SK-N-MC (cell line): ENCODE results near the gene SLC39A11.
"Not testable (repeated sequence)": the region's sequence is repeated elsewhere in the genome, so short reads cannot be mapped to it uniquely, and the experiment has no call there.

Source experiments
- DNase-seq: peaks from one replicate; pipeline ENCODE4 v3.0.0-alpha.2; 2011; ENCODE audit warnings: low read depth, low spot score
- H3K27ac ChIP-seq: fragments of 200-600 bp; sonication (generic); 2 replicates; pipeline ENCODE4 v1.5.1; 2016; ENCODE audit warnings: mixed run types
- H3K36me3 ChIP-seq: fragments of 200-600 bp; sonication (generic); 2 replicates; pipeline ENCODE4 v1.6.1; 2017; ENCODE audit warnings: antibody characterized with exemption, low read length, mixed read lengths; ENCODE audit not compliant: insufficient read depth
- H3K4me3 ChIP-seq: fragments of 200-600 bp; sonication (generic); 2 replicates; pipeline ENCODE4 v1.5.1; 2016
- H3K9ac ChIP-seq: fragments of 200-600 bp; sonication (generic); 2 replicates; pipeline ENCODE4 v1.8.0; 2017; ENCODE audit warnings: mixed run types, mixed read lengths; ENCODE audit not compliant: insufficient read length
- H3K9me3 ChIP-seq: fragments of 200-600 bp; sonication (generic); 2 replicates; pipeline ENCODE4 v1.6.1; 2017; ENCODE audit warnings: low read depth, mild to moderate bottlenecking, antibody characterized with exemption, low read length, moderate library complexity, mixed read lengths
- EZH2 ChIP-seq: fragments of 200-600 bp; sonication (generic); IDR thresholded peaks from one replicate; pipeline ENCODE4 v1.6.1; 2017; ENCODE audit warnings: antibody characterized with exemption
- FOXP2 ChIP-seq: optimal IDR thresholded peaks from 2 replicates; pipeline ENCODE3; 2011; ENCODE audit warnings: mild to moderate bottlenecking, moderate library complexity; ENCODE audit not compliant: insufficient read depth; ENCODE audit errors: extremely low read length, control extremely low read depth
- POLR2AphosphoS5 ChIP-seq: IDR thresholded peaks from 2 replicates; pipeline ENCODE4 v1.6.1; 2012; ENCODE audit warnings: mild to moderate bottlenecking, low read depth, low read length, borderline replicate concordance

SLC39A11 gene

DNA sequence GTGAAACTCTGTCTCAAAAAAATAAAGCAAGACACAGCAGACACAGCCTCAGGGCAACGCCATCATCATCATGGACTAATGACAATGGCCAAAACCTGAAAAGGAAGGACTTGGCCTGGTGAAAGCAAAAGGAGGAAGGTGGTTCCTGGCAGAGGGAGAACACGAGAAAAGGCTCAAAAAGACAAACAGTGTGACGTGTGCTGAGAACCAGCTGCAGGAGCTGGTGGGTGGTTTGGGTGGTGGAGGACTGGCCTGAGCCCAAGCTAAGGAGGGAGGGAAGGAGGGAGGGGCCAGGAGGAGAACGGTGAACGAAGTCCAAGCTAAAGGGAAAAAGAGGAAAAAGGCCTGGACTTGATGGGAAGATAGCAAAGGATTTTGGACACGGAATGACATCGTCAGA, 85.1 kb downstream of the SLC39A11 start:
- no peak overlapping the region for H3K9ac ChIP-seq
- no peak overlapping the region for H3K4me3 ChIP-seq
- no peaks in the 10 kb centered on the region for H3K9me3 ChIP-seq
- no peaks in the 10 kb centered on the region for H3K36me3 ChIP-seq
- H3K27ac ChIP-seq: no peak overlapping the region
- no peak for DNase-seq
- TF ChIP-seq FOXP2 (no peak), EZH2 (no peak), POLR2AphosphoS5 (no peak)

DNA sequence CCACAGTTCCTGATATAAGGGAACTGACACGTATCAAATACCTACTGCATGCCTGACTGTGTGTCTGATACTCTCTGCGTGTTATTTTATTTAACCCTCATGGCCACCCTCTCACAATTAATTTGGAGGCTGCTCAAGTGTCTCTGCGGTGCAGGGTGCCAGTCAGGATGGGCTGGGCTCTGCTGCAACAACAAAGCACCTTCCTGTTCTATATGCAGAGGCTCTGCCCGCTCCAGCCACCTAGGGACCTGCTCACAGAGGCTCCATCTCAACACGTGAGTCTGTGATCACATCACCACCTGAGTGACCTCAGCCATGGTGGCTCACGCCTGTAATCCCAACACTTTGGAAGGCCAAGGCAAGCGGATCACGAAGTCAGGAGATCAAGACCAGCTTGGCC, 87.1 kb downstream of the SLC39A11 start:
- TF ChIP-seq FOXP2 (no peak), POLR2AphosphoS5 (no peak), EZH2 (no peak)
- H3K27ac ChIP-seq: no peak overlapping the region
- DNase-seq: no peak
- H3K4me3 ChIP-seq: no peak overlapping the region
- no peaks in the 10 kb centered on the region for H3K36me3 ChIP-seq
- H3K9ac ChIP-seq: no peak overlapping the region
- no peaks in the 10 kb centered on the region for H3K9me3 ChIP-seq

GRCh38 chr17:73003487-73003886, 89.0 kb downstream of the SLC39A11 start:
- Histone ChIP-seq H3K4me3 (no peak overlapping the region), H3K9me3 (no peaks in the 10 kb centered on the region), H3K9ac (no peak overlapping the region), H3K27ac (no peak overlapping the region), H3K36me3 (no peaks in the 10 kb centered on the region)
- DNase-seq: no peak
- no peak for TF ChIP-seq FOXP2

- TF ChIP-seq POLR2AphosphoS5: no peak
- TF ChIP-seq FOXP2: no peak
- TF ChIP-seq EZH2: no peak
- Histone ChIP-seq H3K36me3 (no peaks in the 10 kb centered on the region), H3K9ac (no peak overlapping the region), H3K4me3 (no peak overlapping the region), H3K27ac (no peak overlapping the region), H3K9me3 (no peaks in the 10 kb centered on the region)
- no peak for DNase-seq
Measured at GRCh38 chr17:73000832-73001231, 91.7 kb downstream of the SLC39A11 start.

DNA sequence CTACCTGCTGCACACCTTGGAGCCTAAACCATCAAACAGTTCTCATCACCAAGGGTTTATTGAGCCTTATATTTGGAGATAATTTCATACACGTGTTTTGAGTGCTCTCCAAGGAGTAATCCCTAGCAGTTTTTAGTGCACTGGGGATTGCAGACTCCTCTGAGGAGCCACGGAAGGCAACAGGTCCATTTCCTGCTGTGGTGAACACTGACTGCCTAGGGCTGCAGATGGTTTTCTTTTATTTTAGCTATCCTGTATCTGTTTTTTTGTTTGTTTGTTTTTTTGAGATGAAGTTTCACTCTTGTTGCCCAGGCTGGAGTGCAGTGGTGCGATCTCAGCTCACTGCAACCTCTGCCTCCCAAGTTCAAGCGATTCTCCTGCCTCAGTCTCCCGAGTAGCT, 93.0 kb downstream of the SLC39A11 start:
- H3K9me3 ChIP-seq, H3K9ac ChIP-seq, H3K4me3 ChIP-seq, H3K36me3 ChIP-seq, DNase-seq, H3K27ac ChIP-seq: not testable (repeated sequence)

- H3K27ac ChIP-seq: no peak overlapping the region
- no peaks in the 10 kb centered on the region for H3K36me3 ChIP-seq
- H3K9ac ChIP-seq: no peak overlapping the region
- no peak overlapping the region for H3K4me3 ChIP-seq
- TF ChIP-seq FOXP2: no peak
- no peak for DNase-seq
- H3K9me3 ChIP-seq: no peaks in the 10 kb centered on the region
Measured at GRCh38 chr17:72998343-72998742, 94.1 kb downstream of the SLC39A11 start.

DNA sequence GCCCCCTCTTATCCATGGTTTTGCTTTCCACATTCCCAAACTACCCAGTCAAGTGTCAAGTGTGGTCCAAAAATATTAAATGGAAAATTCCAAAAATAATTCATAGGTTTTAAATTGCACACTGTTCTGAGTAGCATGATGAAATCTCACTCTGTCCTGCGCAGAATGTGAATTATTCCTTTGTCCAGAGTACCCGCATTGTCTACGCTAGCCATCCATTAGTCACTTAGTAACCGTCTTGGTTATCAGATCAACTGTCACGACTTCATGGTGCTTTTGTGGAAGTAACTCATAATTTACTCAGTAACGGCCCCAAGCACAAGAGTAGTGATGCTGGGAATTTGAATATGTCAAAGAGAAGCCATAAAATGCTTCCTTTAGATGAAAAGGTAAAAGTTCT, 94.9 kb downstream of the SLC39A11 start:
- TF ChIP-seq EZH2 (no peak), FOXP2 (no peak)
- no peak overlapping the region for H3K9ac ChIP-seq
- H3K36me3 ChIP-seq: no peaks in the 10 kb centered on the region
- DNase-seq: no peak
- H3K27ac ChIP-seq: no peak overlapping the region
- no peaks in the 10 kb centered on the region for H3K9me3 ChIP-seq
- H3K4me3 ChIP-seq: no peak overlapping the region

DNA sequence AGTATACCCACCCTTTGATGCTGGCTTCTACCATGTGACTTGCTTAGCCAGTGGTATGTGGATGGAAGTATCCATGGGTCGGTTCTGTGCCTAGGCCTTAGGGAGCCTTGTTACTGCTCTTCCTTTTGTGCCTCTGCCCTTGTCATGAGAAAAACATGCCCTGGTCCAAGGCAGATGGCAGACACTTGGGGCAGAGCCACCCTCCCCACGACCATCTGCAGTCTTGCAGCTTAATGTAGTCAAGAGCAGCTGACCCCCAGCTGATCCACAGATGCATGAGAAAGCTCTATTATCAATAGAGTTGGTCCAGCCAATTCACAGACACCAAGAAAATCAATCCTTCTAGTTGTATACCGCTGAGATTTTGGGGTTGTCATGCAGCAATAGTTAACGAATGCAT, 95.7 kb downstream of the SLC39A11 start:
- H3K9me3 ChIP-seq: no peaks in the 10 kb centered on the region
- TF ChIP-seq POLR2AphosphoS5 (no peak), EZH2 (no peak), FOXP2 (no peak)

GRCh38 chr17:72995008-72995656, 97.4 kb downstream of the SLC39A11 start:
- TF ChIP-seq FOXP2 (no peak), POLR2AphosphoS5 (no peak), EZH2 (no peak)
- H3K36me3 ChIP-seq: no peaks in the 10 kb centered on the region
- no peaks in the 10 kb centered on the region for H3K9me3 ChIP-seq
- no peak overlapping the region for H3K9ac ChIP-seq
- H3K4me3 ChIP-seq: no peak overlapping the region
- no peak overlapping the region for H3K27ac ChIP-seq
- DNase-seq: no peak

More for the DNA sequence above, 95.7 kb downstream of the SLC39A11 start:
- H3K36me3 ChIP-seq: no peaks in the 10 kb centered on the region
- no peak overlapping the region for H3K4me3 ChIP-seq
- no peak for DNase-seq
- no peak overlapping the region for H3K27ac ChIP-seq
- no peak overlapping the region for H3K9ac ChIP-seq

GRCh38 chr17:72992783-72993467, 99.6 kb downstream of the SLC39A11 start:
- not testable (repeated sequence) for H3K4me3 ChIP-seq, DNase-seq, H3K36me3 ChIP-seq, H3K27ac ChIP-seq, H3K9me3 ChIP-seq, H3K9ac ChIP-seq
